Chondrocyte (in vitro differentiated cells): Measurements from ENCODE around the gene PTPRN2. TPM values are rescaled to one million over a fixed set of nuclear protein-coding genes. Genes with fewer than 3 reads are reported as not detected.

Experiments
- DNase-seq: peaks from one replicate; pipeline ENCODE4 v3.0.0; 2021; ENCODE audit warnings: mixed read lengths, low spot score
- H3K27ac Mint-ChIP-seq: one replicate; pipeline ENCODE4 v1.8.0; 2021; ENCODE audit warnings: mild to moderate bottlenecking, moderate library complexity, mixed read lengths; ENCODE audit not compliant: unreplicated experiment
- H3K27me3 Mint-ChIP-seq: 2 replicates; pipeline ENCODE4 v1.8.0; 2021; ENCODE audit warnings: low read depth, mixed read lengths
- H3K36me3 Mint-ChIP-seq: 2 replicates; pipeline ENCODE4 v1.8.0; 2021; ENCODE audit warnings: low read depth, mixed read lengths
- H3K4me1 Mint-ChIP-seq: 2 replicates; pipeline ENCODE4 v1.8.0; 2021; ENCODE audit warnings: low read depth, mild to moderate bottlenecking, mixed read lengths
- H3K4me3 Mint-ChIP-seq: one replicate; pipeline ENCODE4 v1.8.0; 2021; ENCODE audit warnings: mild to moderate bottlenecking, moderate library complexity, mixed read lengths; ENCODE audit not compliant: unreplicated experiment
- H3K9me3 Mint-ChIP-seq: 2 replicates; pipeline ENCODE4 v1.8.0; 2021; ENCODE audit warnings: low read depth, mixed read lengths
- CTCF ChIP-seq: fragments of 200-600 bp; sonication (generic); IDR thresholded peaks from 2 replicates; pipeline ENCODE4 v1.5.0; 2021; ENCODE audit warnings: antibody characterized with exemption, mild to moderate bottlenecking, moderate library complexity
- total RNA-seq: library from RNA; stranded (reverse); gene quantifications from 3 replicates; pipeline ENCODE4 v1.2.1, GENCODE V29; 2021

Gene PTPRN2
- total RNA-seq, 1 donor from 2014 or later: 0.30 TPM

DNA sequence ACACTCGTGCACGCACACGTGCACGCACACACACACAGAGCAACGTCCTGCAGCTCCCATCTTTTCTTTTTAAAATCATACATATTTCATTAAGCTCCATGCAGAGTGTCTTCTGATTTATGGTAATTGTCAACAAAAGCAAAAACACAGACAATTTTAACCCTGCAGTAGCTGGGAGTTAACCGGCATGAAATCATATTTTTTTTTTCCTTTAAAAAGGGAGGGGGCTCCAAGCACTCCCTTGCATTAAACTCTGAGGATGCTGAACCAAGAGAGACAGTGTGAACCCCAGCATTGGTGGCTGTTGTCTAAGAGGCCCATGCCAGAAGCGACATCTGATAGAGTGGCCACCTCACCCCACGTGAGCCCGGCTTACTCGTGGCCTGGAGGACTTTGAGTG lies 708.2 kb downstream of the PTPRN2 start:
- no peak for TF ChIP-seq CTCF

GRCh38 chr7:157877298-157878090 lies 710.1 kb downstream of the PTPRN2 start:
- peak; percentile 63 for DNase-seq
- Mint-ChIP-seq H3K27ac (no peak overlapping the region), H3K36me3 (no peaks in the 10 kb centered on the region), H3K4me3 (no peak overlapping the region), H3K9me3 (peaks cover 18% of the 10 kb centered on the region), H3K4me1 (no peaks in the 10 kb centered on the region), H3K27me3 (peaks cover 4% of the 10 kb centered on the region)
- TF ChIP-seq CTCF: no peak

More for the DNA sequence above, 708.2 kb downstream of the PTPRN2 start:
- Mint-ChIP-seq H3K27me3 (peaks cover 3% of the 10 kb centered on the region), H3K4me1 (no peaks in the 10 kb centered on the region), H3K9me3 (peaks cover 18% of the 10 kb centered on the region), H3K4me3 (no peak overlapping the region), H3K27ac (no peak overlapping the region), H3K36me3 (no peaks in the 10 kb centered on the region)
- no peak for DNase-seq

DNA sequence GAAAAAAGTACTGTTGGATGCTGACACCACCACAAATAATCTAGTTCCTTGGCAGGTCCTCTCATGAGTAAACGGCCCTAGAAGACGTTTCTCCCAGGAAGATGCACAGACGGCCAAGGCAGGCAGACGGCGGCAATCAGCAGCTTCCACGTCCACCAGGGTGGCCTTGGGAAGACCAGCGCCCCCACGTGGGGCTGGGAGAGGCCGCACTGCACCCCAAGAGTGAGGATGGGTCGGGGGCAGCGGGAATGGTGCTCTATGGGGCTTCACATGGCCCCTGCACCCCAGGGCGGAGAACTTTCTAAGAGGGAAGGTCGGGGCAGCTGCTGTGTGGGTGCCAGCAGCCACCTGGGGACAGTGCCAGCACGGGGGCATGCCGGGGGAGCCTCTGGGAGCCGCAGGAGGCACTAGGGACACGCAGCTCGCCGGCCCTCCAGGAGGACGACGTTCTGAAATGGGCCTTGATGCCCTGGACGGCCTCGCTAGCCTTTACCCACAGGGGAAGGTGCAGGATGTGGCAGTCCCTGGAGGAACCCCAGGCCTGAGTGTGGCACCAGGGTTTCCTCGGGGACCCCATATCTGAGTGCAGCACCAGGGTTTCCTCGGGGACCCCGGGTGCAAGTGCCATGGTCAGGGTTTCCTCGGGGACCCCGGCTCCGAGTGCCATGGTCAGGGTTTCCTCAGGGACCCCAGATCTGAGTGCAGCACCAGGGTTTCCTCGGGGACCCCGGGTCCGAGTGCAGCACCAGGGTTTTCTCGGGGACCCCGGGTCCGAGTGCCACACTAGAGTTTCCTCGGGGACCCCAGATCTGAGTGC lies 710.9 kb downstream of the PTPRN2 start:
- no peaks in the 10 kb centered on the region for H3K4me1 Mint-ChIP-seq
- DNase-seq: peak; percentile 83
- no peak overlapping the region for H3K4me3 Mint-ChIP-seq
- peaks cover 4% of the 10 kb centered on the region for H3K27me3 Mint-ChIP-seq
- TF ChIP-seq CTCF: no peak
- no peaks in the 10 kb centered on the region for H3K36me3 Mint-ChIP-seq
- peaks cover 18% of the 10 kb centered on the region for H3K9me3 Mint-ChIP-seq
- H3K27ac Mint-ChIP-seq: no peak overlapping the region

- no peak overlapping the region for H3K4me3 Mint-ChIP-seq
- TF ChIP-seq CTCF: peak; percentile 70
- peaks cover 13% of the 10 kb centered on the region for H3K9me3 Mint-ChIP-seq
- peaks cover 4% of the 10 kb centered on the region for H3K27me3 Mint-ChIP-seq
- peak; percentile 76 for DNase-seq
- no peaks in the 10 kb centered on the region for H3K4me1 Mint-ChIP-seq
- no peak overlapping the region for H3K27ac Mint-ChIP-seq
- H3K36me3 Mint-ChIP-seq: no peaks in the 10 kb centered on the region
Measured at GRCh38 chr7:157875230-157876179, 712.1 kb downstream of the PTPRN2 start.

DNA sequence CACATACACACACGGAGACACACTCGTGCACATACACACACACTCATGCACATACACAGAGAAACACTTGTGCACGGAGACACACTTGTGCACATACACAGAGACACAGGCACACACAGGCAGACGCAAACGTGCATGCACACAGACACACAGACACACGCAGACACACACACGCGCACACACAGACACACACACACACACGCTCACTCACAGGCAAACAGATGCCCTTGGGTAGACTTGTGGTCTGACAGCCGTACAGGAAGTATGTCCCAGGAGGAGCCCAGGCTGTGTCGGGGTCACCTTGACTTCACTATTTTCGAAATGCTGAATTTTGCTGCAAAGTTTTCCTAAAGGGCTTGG lies 712.8 kb downstream of the PTPRN2 start:
- Mint-ChIP-seq H3K27me3 (peaks cover 4% of the 10 kb centered on the region), H3K9me3 (peaks cover 12% of the 10 kb centered on the region), H3K4me1 (peaks cover 2% of the 10 kb centered on the region), H3K4me3 (no peak overlapping the region), H3K36me3 (no peaks in the 10 kb centered on the region), H3K27ac (no peak overlapping the region)
- TF ChIP-seq CTCF: no peak
- peak; percentile 53 for DNase-seq
